ENCODE results near the gene NEURL1B.

NEURL1B gene

GRCh38 chr5:172644266-172644665 lies 3.2 kb downstream of the NEURL1B start:
- Histone ChIP-seq H3K36me3 (ENCODE audit: control insufficient read depth in 2 of 2, insufficient read depth in 1 of 2, low read length in 2 of 2) (no peaks in the 10 kb centered on the region), H3K9me3 (ENCODE audit: control insufficient read depth, insufficient read depth, low read depth, low read length) (no peaks in the 10 kb centered on the region), H3K27ac (ENCODE audit: extremely low read depth, low read depth, low read length) (no peak overlapping the region), H3K4me3 (ENCODE audit: low read depth, low read length) (no peak overlapping the region), H3K4me1 (ENCODE audit: control insufficient read depth, insufficient read depth, low read length) (no peaks in the 10 kb centered on the region)
- ChIA-PET POLR2A (no interaction called here), CTCF (interaction anchor here (0.5 to 2.0 kb wide), 6 partner anchors 22 to 166 kb away, joined by 3 to 5 read pairs (median 3); no protein-coding TSS in a partner anchor)
- TF ChIP-seq ZNF302 (tag by site-specific recombination; IDR thresholded peaks at IDR 0.05; ENCODE audit: low read depth) (no peak), ZNF280D (tag by site-specific recombination; IDR thresholded peaks at IDR 0.05) (no peak), KLF10 (tag by site-specific recombination; IDR thresholded peaks at IDR 0.05) (no peak), ZNF133 (tag by site-specific recombination; IDR thresholded peaks at IDR 0.05) (no peak), ZNF791 (tag by site-specific recombination; IDR thresholded peaks at IDR 0.05) (no peak), GFI1B (tag by site-specific recombination; IDR thresholded peaks at IDR 0.05) (no peak), SP3 (tag by site-specific recombination; IDR thresholded peaks at IDR 0.05) (no peak), GLIS2 (tag by site-specific recombination; IDR thresholded peaks at IDR 0.05) (no peak), KLF1 (tag by site-specific recombination; IDR thresholded peaks at IDR 0.05) (no peak), ZNF704 (tag by site-specific recombination; IDR thresholded peaks at IDR 0.05) (no peak), ZNF221 (tag by site-specific recombination; IDR thresholded peaks at IDR 0.05; ENCODE audit: borderline replicate concordance) (no peak), ZNF37A (tag by site-specific recombination; IDR thresholded peaks at IDR 0.05) (no peak), ZSCAN23 (tag by site-specific recombination; IDR thresholded peaks at IDR 0.05) (no peak), ZNF692 (tag by site-specific recombination; IDR thresholded peaks at IDR 0.05) (no peak), ZNF211 (tag by site-specific recombination; IDR thresholded peaks at IDR 0.05; ENCODE audit: low read depth) (no peak), ZNF558 (tag by site-specific recombination; IDR thresholded peaks at IDR 0.05) (no peak), ZNF175 (tag by site-specific recombination; IDR thresholded peaks at IDR 0.05) (no peak), ZNF544 (tag by site-specific recombination; IDR thresholded peaks at IDR 0.05) (no peak), REST (tag by site-specific recombination; IDR thresholded peaks at IDR 0.05) (no peak)
- TF ChIP-seq, protein P1, sequence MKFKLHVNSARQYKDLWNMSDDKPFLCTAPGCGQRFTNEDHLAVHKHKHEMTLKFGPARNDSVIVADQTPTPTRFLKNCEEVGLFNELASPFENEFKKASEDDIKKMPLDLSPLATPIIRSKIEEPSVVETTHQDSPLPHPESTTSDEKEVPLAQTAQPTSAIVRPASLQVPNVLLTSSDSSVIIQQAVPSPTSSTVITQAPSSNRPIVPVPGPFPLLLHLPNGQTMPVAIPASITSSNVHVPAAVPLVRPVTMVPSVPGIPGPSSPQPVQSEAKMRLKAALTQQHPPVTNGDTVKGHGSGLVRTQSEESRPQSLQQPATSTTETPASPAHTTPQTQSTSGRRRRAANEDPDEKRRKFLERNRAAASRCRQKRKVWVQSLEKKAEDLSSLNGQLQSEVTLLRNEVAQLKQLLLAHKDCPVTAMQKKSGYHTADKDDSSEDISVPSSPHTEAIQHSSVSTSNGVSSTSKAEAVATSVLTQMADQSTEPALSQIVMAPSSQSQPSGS (tag by site-specific recombination; IDR thresholded peaks at IDR 0.05; ENCODE audit: low read depth), result no peak
